ENCODE results near the gene STARD10.

STARD10 gene

DNA sequence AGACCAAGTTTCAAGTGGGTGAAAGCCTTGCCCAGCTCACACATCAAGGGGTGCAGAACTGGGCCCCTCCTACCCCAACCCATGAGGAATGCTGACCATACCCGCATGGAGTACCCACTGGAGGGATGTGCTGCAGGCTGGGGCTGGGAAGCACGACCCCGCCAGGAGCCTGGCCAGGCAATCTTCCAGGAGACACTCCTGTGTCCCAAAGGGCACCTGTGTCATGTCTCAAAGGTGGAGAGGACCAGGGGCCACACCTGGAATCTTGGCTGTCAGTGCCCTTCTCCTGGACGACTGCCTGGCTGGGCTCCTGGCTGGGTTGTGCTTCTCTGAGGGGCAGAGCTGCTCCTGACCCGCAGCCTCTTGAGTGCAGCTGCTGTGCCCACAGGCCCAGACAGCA lies 48.3 kb downstream of the STARD10 start:
- no peak for DNase-seq (ENCODE audit: low read depth in 2 of 2)

DNA sequence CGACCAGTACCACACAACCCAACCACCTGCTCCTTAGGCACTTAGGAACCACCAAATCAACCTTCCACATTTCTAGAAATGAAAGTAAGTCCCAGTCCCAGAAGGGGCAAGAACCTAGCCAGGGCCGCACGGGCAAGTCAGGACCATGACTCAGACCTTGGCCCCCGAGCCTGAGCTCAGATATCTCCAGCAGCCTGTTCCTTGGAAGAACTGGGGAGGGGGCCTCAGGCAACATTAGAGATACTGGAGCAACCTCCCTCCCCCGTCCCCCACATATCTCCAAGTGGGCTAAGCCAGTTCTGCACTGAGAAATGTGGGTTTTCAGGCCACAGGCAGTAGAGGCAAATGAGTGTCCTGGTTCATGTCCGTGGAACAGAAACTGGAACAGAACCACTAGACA lies 49.4 kb downstream of the STARD10 start:
- DNase-seq (ENCODE audit: low read depth in 2 of 2): no peak

DNA sequence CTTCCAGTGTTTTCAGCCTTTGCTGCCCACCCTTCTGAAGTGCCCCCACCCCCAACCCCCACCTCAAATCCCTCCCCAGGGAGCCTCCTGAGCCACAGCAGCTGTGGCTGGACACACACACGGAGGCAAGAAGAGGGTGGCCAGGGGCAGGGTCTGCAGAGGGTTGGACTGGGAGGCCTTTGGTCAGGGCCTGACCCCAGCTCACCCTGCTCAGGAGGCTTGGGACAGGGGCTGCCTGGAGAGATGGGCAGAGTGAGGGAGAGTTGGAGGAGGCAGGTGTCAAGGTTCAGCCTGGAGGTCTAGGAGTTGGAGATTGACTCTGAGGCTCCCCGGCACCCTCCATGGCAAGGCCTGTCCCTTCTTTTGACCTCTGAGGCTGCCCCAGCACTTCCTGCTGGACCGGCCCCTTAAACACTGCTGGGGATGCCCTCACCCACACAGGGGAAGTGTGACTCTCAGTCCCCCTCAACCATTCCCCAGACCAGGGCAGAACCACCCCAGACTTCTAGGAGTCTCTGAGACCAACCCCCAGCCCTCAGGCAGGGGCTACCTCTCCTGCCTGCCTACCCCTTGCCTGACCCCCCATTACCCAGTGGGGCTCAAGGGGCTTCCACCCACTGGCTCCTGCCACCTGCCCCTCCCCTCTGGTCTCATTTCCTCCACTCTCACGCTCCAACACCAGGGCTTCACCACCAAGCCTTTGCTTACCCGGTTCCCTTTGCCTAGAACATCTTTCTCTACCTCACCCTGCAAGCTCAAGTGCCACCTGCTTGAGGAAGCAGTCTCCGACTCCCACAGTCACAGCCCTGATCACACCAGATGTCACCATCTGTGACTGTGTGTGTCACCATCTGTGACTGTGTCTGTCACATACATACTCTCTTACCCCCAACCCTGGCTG lies 50.3 kb downstream of the STARD10 start:
- DNase-seq (ENCODE audit: low read depth in 2 of 2): no peak

DNA sequence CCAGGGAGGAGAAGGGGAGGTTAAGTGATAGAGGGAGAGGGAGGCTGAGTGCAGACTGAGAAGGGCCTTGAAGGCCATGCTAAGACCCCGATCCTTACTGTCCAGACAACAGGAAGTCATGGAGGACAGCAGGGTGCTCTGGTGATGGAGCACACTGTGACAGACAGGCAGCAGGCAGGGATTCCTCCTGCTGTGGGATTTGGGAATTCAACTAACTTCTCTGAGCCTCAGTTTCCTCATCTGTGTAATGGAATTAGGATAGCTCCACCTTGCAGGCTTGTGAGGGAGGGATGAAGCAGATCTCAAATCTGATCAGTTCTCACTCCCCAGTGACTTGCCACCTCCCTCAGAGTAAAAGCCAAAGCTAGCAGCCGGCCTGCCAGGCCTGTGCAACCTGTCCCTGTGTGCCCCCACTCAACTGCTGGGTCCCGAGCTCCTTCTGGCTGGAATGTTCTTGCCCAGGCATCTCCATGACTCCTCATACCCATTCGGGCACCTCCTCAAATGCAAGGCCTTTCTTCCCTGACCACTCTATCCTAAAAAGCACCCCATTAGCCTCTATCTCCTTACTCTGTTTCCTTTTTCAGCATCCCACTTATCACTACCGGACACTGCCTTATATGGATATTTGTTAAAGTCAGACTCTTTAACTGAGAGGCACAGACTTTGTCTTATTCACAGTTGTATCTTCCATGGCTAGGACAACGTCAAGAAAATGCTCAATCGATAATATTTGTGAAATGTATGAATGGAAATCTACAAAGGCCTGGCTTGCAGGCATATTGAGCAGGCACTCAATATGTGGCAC lies 51.1 kb downstream of the STARD10 start:
- DNase-seq (ENCODE audit: low read depth in 2 of 2): no peak

DNA sequence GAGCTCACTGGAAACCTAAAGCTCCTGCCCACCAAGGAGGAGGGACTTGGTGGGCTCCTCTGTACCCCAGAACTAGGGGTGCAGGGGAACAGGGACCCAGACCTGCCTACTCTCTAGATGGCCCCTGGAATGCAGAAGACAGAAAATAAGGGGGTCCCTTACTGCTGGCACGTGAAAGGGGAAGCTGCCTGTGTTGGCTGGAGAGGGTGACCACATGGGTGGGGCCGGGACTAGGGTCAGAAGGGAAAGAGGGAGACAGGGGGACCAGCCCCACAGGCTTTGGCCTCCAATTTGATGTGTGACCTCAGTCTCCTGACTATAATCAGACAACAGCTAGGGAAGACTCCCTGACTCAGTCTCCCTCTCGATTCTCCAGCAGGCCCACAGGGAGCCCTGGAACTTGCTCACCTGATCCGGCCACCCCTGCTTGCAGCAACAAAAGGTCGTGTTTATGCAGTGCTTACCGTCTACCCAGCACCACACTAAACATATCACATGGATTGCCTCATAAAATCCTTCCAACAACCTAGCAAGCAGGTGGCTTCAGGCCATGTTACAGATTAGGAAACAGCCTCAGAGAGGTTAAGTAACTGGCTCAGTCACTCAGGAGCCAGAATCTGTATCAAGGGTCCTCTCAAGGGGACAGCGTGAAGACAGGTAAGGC lies 51.9 kb downstream of the STARD10 start:
- DNase-seq (ENCODE audit: low read depth in 2 of 2): no peak

DNA sequence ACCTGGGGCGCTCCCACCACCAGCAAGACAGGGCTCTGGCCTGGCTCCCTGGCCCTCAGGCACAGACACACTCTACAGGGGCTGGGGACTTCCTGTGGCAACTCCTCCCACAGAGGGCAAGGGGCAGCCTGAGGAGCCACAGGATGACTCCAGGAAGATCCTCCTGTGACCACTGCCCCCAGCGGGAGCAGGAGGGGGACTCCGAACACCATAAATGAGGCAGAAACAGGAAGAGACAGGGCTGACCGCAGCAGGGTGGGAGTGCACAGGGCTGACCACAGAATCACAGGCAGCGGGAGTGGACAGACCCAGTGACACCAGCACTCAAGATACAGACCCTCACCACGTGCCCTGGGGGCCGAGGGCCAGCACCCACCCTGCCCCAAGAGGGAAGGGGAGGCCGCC lies 52.4 kb downstream of the STARD10 start:
- DNase-seq (ENCODE audit: low read depth in 2 of 2): no peak

DNA sequence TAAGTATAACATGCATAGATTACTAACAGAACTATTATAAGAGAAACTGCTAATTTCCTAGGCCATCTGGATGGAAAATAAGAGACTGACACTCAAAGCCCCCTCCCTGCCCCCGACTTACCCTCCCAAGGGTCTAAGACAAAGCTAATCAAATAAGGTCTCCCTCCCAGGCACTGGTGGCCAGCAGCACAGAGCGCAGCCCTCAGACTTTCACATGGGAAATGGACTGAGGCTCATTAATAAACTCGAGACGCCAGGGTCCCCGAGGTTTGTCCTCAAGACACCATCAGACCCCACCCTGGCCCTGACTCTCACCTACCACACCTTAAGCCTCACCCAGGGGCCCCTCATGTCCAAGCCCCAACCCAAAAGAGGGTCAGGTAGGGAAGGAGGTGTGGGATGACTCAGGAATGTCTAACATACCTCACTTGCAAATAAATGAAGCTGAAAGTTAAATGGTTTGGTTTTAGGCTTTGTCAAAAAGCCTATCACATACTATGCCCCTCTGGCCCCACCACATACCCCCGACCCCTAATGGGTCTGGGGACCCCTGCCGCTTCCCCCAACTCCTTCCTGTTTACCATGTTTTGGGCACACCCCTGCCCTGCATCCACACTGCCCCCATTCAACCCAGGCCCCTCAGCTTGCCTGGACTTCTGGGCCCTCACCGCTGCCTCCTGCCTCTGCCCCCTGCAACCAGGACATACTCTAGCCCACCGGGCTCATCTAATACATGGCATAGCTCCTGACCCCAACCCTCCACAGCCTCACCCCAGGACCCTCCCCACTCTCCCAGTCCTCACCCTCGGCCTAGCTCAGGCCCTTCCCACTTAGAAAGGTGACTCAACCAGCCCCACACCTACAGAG lies 53.1 kb downstream of the STARD10 start:
- DNase-seq (ENCODE audit: low read depth in 2 of 2): no peak

DNA sequence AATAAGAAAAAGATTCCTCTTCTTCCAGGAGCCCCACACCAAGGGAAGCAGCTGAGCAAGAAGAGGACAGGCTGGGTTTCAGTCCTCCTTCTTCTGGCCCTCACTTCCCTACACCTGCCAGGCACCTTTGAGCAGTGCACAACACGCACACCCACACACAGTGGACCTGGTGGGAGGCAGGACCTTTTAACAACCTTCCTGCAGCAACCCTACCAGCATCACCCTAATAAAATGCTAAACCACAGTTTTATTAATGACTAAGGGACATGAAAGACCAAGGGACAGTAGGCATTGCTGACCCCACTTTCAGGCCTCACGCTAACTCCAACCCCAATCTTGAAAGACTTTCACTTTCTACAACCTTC lies 53.8 kb downstream of the STARD10 start:
- no peak for DNase-seq (ENCODE audit: low read depth in 2 of 2)

DNA sequence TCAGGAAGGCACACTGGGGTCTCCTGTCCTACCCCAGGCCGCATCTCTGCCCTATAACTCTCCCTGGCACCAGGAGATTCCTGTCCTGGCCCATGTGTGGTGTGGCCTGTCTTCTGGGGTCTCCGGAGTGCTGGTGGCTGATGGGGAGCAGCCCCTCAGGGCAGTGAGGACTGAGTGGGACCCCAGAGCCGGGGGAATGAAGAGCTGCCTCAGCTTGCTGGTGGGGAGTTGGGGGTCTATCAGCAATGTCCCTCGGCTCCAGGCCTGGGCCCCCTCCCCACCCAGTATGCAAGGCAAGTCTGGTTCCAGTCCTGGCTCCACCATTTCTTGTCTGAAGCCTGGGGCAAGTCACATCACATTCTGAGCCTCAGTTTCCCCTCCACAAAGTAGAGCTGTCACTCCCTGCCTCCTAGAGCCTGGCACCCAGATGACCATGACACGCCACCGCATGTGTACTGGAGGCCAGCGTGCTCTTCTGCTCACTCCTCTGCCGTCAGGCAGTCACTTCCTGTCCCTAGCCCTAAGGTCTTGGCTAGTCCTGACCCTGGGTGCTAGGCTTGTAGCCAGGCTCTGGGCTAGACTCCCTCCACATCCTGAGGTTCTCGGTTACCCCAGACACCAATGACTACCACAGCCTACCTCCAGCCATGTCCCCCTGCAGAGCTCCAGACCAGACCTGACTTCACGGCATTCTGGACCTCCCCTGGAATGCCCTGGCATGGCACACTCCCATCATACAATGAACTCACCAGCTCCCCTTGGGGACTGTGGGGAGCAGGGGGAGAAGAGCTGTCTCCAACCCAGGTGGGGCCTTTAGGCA lies 54.4 kb downstream of the STARD10 start:
- no peak for DNase-seq (ENCODE audit: low read depth in 2 of 2)

DNA sequence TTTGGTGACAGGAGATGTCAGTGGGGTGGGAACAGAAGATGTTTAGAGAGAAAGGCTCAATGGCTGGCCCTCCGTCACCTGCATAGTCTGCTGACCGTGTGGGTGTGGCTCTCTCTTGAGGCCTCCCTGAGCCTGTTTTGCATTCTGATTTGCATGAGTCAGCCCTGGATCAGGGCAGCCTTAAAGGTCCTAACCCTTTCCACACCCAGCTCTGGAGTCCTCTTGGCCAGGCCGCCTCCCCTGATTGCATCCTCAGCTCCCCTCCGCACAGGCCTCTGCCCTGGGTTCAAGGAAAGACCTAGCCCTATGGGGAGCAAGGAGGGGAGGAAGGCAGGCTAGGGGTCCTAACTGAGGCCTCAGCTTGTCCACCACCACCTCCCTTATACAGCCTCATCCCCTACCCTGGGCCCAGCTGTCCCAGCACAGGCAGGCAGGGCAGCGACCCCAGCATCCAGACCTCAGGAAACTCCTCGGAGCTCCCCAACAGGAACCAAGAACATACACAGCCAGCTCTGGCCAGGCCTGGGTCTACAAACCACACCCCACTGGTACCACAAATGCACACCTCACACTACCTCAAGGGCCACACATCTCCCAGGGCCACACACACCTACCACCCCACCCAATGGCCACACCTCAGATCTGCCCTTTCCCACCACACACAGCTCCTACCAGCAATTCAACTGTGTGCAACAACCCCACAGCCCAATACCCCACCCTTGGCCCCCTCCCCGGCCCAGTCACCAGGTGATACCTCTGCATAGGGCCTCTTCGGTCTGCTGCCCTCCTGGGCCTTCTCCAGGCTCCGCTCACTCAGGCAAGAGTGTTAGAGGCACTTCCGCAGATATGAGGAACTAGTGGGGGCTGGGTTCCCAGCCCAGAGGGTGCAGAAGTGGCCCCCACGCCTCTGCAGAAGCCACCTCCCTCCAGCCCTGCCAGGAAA lies 55.4 kb downstream of the STARD10 start:
- DNase-seq (ENCODE audit: low read depth in 2 of 2): no peak

DNA sequence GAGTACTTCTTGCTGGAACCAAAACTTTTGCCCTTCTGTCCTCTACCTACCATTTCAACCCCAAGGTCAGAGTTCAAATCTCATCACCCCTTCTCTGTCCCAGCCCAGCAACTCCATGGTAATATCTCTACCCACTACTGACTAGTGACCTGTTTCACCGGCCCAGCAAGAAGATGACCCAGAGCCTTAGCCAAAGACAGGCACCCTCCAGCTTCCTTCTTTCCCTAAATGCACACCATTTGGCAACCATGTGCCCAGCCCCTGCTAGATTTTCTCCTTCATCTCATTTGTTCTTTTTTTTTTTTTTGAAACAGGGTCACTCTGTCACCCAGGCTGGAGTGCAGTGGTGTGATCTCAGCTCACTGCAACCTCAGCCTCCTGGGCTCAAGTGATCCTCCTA lies 56.5 kb downstream of the STARD10 start:
- no peak for DNase-seq (ENCODE audit: low read depth in 2 of 2)

DNA sequence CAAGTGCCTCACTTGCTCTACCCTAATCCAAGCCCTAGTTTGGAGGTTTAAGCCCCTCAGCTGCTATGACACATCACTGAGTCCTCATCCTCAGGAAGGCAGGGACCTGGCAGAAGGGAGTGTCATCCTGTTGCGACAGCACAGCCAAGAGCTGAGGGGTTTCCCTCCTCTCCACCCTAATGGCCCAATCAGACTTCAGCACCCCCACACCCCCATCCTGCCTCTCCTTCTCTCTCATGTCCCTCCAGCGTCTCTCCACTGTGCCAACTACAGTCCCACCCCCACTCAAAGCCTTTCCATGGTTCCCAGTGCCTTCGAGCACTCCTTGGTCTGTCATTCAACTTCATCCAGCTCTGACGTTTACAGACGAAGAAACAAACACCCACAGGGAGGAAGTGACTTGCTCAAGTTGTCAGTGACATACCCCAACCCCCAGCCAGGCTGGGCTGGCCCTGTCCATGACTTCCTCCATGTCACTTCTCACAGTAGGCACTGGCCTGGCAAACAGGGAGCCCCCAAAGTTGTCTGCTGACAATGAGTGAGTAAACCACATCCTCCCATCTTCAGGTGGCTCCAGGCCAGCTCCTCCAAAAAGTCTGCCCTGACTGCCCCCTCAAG lies 57.3 kb downstream of the STARD10 start:
- peak; percentile 38 to 48 for DNase-seq (ENCODE audit: low read depth in 2 of 2)

DNA sequence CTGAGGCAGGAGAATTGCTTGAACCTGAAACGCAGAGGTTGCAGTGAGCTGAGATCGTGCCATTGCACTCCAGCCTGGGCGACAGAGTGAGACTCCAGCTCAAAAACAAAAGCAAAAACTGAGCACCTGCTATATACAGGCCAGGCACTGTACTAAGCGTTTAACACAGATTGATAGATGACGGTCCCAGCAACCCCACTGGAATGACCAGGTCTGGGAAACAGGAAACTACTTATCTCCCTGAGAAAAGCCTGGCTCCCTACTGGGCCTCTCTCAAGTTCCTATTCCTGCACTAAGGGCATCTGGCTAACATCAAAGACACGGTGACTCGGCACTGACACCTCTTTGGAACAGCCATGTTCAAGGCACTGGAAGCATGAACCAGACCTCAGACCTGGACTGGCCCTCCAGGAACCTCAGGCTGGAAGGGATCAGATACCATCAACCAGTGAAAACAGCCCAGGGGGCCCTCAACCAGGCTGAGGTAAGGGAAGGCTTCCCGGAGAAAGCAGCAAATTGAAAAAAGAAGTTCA lies 58.3 kb downstream of the STARD10 start:
- no peak for DNase-seq (ENCODE audit: low read depth in 2 of 2)

DNA sequence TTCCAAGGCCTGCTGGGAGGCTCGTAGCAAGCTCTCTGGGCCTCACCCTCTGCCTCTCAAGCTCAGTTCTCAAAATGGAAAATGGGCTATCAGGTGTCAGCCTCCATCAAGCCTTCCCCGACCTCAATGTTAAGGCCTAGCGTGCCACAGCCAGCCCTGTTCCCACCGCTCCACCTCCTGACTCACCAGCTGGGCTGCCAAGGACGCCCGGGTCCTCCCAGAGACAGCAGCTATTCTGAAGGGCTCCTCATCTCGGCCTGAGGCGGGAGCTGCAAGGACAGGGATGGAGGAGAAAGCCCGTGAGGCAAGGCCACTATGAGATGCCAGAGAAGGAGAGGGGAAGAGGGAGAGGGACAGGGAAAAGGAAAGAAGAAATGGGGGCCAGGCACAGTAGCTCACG lies 61.5 kb downstream of the STARD10 start:
- DNase-seq (ENCODE audit: low read depth in 2 of 2): no peak

DNA sequence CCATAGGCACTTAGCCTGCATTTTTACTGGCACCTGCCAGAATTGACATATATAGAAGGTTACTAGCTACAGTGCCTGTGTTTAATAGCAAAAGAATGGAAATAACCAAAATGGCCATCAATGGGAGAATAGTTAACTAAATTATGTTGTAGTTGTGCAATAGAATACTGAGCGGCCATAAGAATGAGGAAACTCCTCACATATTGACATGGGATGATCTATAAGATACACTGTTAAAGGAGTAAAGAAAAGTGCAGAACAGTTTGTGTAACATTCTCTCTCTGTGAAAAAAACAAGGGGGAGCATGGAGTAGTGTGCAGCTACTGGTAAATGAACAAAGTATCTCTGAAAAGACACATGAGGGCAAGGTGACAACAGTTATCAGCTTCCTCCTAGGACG lies 63.1 kb downstream of the STARD10 start:
- no peak for DNase-seq (ENCODE audit: low read depth in 2 of 2)

DNA sequence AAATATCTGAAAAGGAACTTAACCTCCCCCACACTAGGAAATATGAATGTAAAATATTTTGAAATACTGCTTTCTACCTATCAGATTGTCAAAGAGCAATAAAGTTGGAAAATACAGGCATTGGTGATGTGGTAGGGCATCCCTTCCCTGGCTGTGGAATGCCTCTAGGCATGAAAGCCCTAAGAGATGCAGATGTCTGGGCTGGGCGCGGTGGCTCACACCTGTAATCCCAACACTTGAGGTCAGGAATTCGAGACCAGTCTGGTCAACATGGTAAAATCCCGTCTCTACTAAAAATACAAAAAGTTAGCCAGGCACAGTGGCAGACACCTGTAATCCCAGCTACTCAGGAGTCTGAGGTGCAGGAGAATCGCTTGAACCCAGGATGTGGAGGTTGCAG lies 63.6 kb downstream of the STARD10 start:
- DNase-seq (ENCODE audit: low read depth in 2 of 2): no peak

DNA sequence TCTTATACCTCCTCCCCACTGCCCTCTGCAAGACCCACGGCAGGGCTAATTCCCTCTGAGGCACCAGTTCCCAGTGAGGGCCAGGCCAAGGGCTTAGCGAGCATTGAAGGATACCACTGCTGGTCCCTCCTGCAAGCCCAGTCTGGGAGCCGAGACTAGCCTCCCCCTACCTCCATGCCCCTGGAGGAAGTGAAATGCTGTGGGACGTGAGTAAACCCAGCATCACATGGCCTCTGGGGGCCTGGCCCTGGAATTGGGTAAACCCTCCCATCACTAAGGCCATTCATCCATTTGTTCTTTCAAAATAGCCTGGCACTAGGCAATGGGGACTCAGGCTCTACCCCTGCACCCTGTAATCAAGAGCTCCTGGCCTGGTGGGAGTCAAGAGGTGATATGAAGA lies 66.3 kb downstream of the STARD10 start:
- no peak for DNase-seq (ENCODE audit: low read depth in 2 of 2)

DNA sequence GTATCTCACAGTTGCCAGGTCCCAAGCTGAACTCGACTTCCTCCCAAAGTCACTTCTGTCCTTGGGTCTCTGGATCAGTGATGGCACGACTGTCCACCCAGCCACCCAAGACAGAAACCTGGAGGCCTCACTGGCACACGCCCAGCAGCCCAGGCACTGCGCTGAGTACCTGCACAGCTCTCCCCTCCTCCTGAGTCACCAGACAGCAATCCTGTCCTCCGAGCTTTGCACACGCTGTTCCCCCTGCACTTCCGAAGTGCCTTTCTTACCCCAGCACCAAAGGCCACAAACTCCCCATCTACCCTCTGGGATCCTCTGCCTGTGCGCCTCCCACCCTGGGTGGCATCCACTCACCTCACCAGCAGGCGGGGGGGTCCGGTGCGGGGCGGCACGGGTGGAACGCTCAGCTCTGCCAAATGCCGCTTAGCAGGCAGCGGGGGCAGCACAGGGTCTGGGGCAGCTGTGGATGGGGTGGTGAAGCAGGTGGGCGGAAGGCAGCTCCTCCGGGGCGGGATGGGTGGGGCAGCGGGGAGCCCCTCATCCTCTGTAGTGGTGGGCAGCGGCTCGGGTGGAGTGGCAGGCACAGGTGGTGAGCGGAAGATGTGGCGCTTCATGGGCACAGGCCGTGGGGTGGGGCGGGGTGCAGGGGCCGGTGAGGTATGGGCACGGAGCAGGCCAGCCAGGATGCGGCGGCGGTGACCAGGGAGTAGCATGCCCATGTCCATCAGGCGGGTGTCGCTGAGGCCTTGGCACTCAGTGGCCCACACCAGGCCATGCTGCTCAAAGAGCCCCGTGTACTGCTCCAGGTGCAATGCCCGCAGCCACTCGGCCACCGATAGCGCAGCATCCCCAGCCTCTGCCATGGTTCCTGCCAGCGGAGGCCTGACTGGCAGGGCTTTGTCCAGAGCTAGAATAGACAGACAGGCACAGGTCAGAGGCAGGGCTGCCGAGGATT lies 67.3 kb downstream of the STARD10 start:
- no peak for DNase-seq (ENCODE audit: low read depth in 2 of 2)
